Activated T-helper 17 cell treated with anti-CD3 and anti-CD28 coated beads, Interleukin-2, amount 50 U/mL, for 72 hours (primary cell): Measurements from ENCODE around the gene NPAS1. TPM values are rescaled to one million over a fixed set of nuclear protein-coding genes. Genes with fewer than 3 reads are reported as not detected.

Source experiments
- ATAC-seq: fragments of 150-1000 bp; cut with Tn5 transposase; replicated peaks from 2 replicates; pipeline ENCODE4 v1.10.0; 2021; ENCODE audit warnings: mild to moderate bottlenecking, moderate library complexity
- H3K27ac Mint-ChIP-seq: one replicate; pipeline ENCODE4 v1.8.0; 2022; ENCODE audit warnings: mixed read lengths
- H3K27me3 Mint-ChIP-seq: one replicate; pipeline ENCODE4 v1.8.0; 2022; ENCODE audit warnings: mixed read lengths
- H3K36me3 Mint-ChIP-seq: one replicate; pipeline ENCODE4 v1.8.0; 2022; ENCODE audit warnings: low read depth, mild to moderate bottlenecking, mixed read lengths
- H3K4me1 Mint-ChIP-seq: one replicate; pipeline ENCODE4 v1.8.0; 2022; ENCODE audit warnings: mixed read lengths
- H3K4me3 Mint-ChIP-seq: one replicate; pipeline ENCODE4 v1.8.0; 2022; ENCODE audit warnings: mild to moderate bottlenecking, mixed read lengths
- H3K9me3 Mint-ChIP-seq: one replicate; pipeline ENCODE4 v1.8.0; 2022; ENCODE audit warnings: mixed read lengths
- total RNA-seq, 2 donors: library from RNA; stranded (reverse); gene quantifications; one replicate each; pipeline ENCODE4 v1.2.3, GENCODE V29; 2022

Gene NPAS1
- total RNA-seq, 2 donors from 2014 or later, result 0.42 to 0.73 TPM

GRCh38 chr19:46983097-46983496, 36.5 kb upstream of the NPAS1 start:
- Mint-ChIP-seq H3K27ac (no peak overlapping the region), H3K27me3 (no peaks in the 10 kb centered on the region), H3K4me3 (no peak overlapping the region), H3K4me1 (peaks cover 24% of the 10 kb centered on the region), H3K9me3 (no peaks in the 10 kb centered on the region), H3K36me3 (peaks cover 12% of the 10 kb centered on the region)
- no peak for ATAC-seq

- H3K27ac Mint-ChIP-seq, result peak overlapping the region; percentile 71
- no peaks in the 10 kb centered on the region for H3K9me3 Mint-ChIP-seq
- no peak for ATAC-seq
- peaks cover 25% of the 10 kb centered on the region for H3K36me3 Mint-ChIP-seq
- peaks cover 17% of the 10 kb centered on the region for H3K4me1 Mint-ChIP-seq
- H3K4me3 Mint-ChIP-seq, result no peak overlapping the region
- no peaks in the 10 kb centered on the region for H3K27me3 Mint-ChIP-seq
These were observed 35.3 kb upstream of the NPAS1 start for GRCh38 chr19:46984077-46985010.

GRCh38 chr19:46985542-46986415, 33.9 kb upstream of the NPAS1 start:
- Mint-ChIP-seq H3K9me3 (no peaks in the 10 kb centered on the region), H3K36me3 (peaks cover 33% of the 10 kb centered on the region), H3K4me3 (no peak overlapping the region), H3K27me3 (no peaks in the 10 kb centered on the region), H3K27ac (no peak overlapping the region), H3K4me1 (peaks cover 9% of the 10 kb centered on the region)
- no peak for ATAC-seq

- Mint-ChIP-seq H3K4me3 (no peak overlapping the region), H3K9me3 (no peaks in the 10 kb centered on the region), H3K36me3 (peaks cover 53% of the 10 kb centered on the region), H3K27ac (peak overlapping the region; percentile 83), H3K4me1 (peaks cover 8% of the 10 kb centered on the region), H3K27me3 (no peaks in the 10 kb centered on the region)
- ATAC-seq, result no peak
These were observed 30.9 kb upstream of the NPAS1 start for GRCh38 chr19:46988614-46989230.

GRCh38 chr19:46990991-46991676, 28.5 kb upstream of the NPAS1 start:
- peaks cover 50% of the 10 kb centered on the region for H3K36me3 Mint-ChIP-seq
- peak overlapping the region; percentile 83 for H3K27ac Mint-ChIP-seq
- peaks cover 4% of the 10 kb centered on the region for H3K4me1 Mint-ChIP-seq

GRCh38 chr19:46992699-46993535, 26.7 kb upstream of the NPAS1 start:
- Mint-ChIP-seq H3K27ac (no peak overlapping the region), H3K9me3 (no peaks in the 10 kb centered on the region), H3K36me3 (peaks cover 59% of the 10 kb centered on the region), H3K4me1 (peaks cover 4% of the 10 kb centered on the region), H3K27me3 (no peaks in the 10 kb centered on the region), H3K4me3 (no peak overlapping the region)
- ATAC-seq, result no peak

More at GRCh38 chr19:46990991-46991676, 28.5 kb upstream of the NPAS1 start:
- peak; percentile 83 for ATAC-seq
- no peaks in the 10 kb centered on the region for H3K27me3 Mint-ChIP-seq
- H3K4me3 Mint-ChIP-seq, result no peak overlapping the region
- H3K9me3 Mint-ChIP-seq, result no peaks in the 10 kb centered on the region

GRCh38 chr19:46993622-46994021, 26.0 kb upstream of the NPAS1 start:
- Mint-ChIP-seq H3K4me3 (no peak overlapping the region), H3K4me1 (peaks cover 4% of the 10 kb centered on the region)
- ATAC-seq, result no peak

GRCh38 chr19:46994141-46994686, 25.4 kb upstream of the NPAS1 start:
- no peak for ATAC-seq
- Mint-ChIP-seq H3K9me3 (no peaks in the 10 kb centered on the region), H3K27ac (no peak overlapping the region), H3K4me1 (peaks cover 4% of the 10 kb centered on the region), H3K36me3 (peaks cover 57% of the 10 kb centered on the region), H3K27me3 (no peaks in the 10 kb centered on the region), H3K4me3 (no peak overlapping the region)

More at GRCh38 chr19:46993622-46994021, 26.0 kb upstream of the NPAS1 start:
- Mint-ChIP-seq H3K9me3 (no peaks in the 10 kb centered on the region), H3K27me3 (no peaks in the 10 kb centered on the region), H3K27ac (no peak overlapping the region), H3K36me3 (peaks cover 57% of the 10 kb centered on the region)

- H3K27me3 Mint-ChIP-seq, result no peaks in the 10 kb centered on the region
- H3K36me3 Mint-ChIP-seq, result peaks cover 58% of the 10 kb centered on the region
- ATAC-seq, result no peak
- H3K27ac Mint-ChIP-seq, result no peak overlapping the region
- no peak overlapping the region for H3K4me3 Mint-ChIP-seq
- H3K9me3 Mint-ChIP-seq, result no peaks in the 10 kb centered on the region
- peaks cover 4% of the 10 kb centered on the region for H3K4me1 Mint-ChIP-seq
These were observed 24.1 kb upstream of the NPAS1 start for GRCh38 chr19:46995492-46995891.

- Mint-ChIP-seq H3K27me3 (no peaks in the 10 kb centered on the region), H3K4me1 (no peaks in the 10 kb centered on the region), H3K9me3 (no peaks in the 10 kb centered on the region), H3K4me3 (no peak overlapping the region), H3K27ac (no peak overlapping the region), H3K36me3 (peaks cover 53% of the 10 kb centered on the region)
- ATAC-seq, result no peak
These were observed 21.1 kb upstream of the NPAS1 start for GRCh38 chr19:46998445-46999125.

- Mint-ChIP-seq H3K36me3 (peaks cover 50% of the 10 kb centered on the region), H3K4me1 (no peaks in the 10 kb centered on the region), H3K4me3 (no peak overlapping the region), H3K27ac (no peak overlapping the region), H3K27me3 (no peaks in the 10 kb centered on the region), H3K9me3 (no peaks in the 10 kb centered on the region)
- ATAC-seq, result no peak
These were observed 20.3 kb upstream of the NPAS1 start for GRCh38 chr19:46999377-46999776.

- Mint-ChIP-seq H3K4me3 (no peak overlapping the region), H3K36me3 (peaks cover 50% of the 10 kb centered on the region), H3K4me1 (no peaks in the 10 kb centered on the region), H3K27ac (no peak overlapping the region), H3K27me3 (no peaks in the 10 kb centered on the region), H3K9me3 (no peaks in the 10 kb centered on the region)
- no peak for ATAC-seq
These were observed 19.8 kb upstream of the NPAS1 start for GRCh38 chr19:46999878-47000277.
